Left renal cortex interstitium (tissue), 4 donors: Measurements from ENCODE around the gene TMEM201. TPM values are rescaled to one million over a fixed set of nuclear protein-coding genes. Genes with fewer than 3 reads are reported as not detected.

Source experiments
- DNase-seq, 4 donors: peaks; one replicate each; pipeline ENCODE4 v3.0.0-alpha.2; 2013; ENCODE audit warnings: low read depth in 4 of 4, low spot score in 2 of 4, missing footprints in 1 of 4
- polyA plus RNA-seq, 4 donors: library from polyadenylated mRNA; unstranded; fragments of 120-200 nt; gene quantifications; one replicate each; pipeline ENCODE4 v1.2.1, GENCODE V29; 2013; ENCODE audit not compliant: insufficient read length in 4 of 4

TMEM201 gene
- polyA plus RNA-seq, 4 donors = 11.6 to 25.1 (median 20.8) TPM

DNA sequence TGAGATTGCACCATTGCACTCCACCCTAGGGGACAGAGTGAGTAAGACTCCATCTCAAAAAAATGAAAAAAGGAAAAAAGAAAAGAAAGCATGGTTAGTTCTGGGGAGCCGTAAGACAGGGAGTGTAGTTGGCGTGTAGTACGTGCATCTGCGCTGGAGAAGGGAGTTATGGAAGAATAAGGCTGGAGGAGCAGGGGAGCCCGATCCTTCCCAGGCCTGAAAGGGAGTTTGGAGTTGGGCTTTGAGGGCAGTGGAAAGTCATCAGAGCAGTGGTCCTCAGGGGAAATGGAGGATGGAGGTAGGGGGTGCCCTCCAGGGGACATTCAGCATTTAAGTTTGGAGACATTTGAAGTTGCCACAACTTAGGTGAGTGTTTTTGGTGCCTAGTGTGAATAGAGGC, 11.3 kb upstream of the TMEM201 start:
- DNase-seq = no peak

GRCh38 chr1:9580942-9581341, 7.8 kb upstream of the TMEM201 start:
- no peak for DNase-seq

DNA sequence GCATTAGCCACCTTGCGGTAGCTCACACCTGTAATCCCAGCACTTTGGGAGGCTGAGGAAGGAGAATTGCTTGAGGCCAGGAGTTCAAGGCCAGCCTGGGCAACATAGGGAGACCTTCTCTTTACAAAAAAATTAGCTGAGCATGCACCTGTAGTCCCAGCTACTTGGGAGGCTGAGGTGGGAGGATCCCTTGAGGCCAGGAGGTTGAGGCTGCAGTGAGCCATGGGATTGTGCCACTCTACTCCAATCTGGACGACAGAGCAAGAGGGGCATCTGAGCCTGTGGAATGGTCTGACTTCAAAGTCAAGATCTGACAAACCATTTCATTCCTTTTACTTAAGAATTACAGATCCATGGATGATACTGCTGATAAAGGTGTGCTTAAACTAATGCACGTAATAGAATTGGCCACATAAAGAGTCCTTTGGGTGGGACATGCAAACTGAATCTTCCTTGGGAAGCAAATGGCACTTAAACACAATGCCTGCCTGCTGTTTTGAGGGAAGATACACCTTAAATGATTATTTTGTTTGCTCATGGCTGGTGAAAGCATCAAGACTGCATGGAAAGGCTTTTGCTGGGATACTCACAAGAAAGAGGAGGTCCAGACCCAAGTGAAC, 2.5 kb upstream of the TMEM201 start:
- no peak for DNase-seq

- no peak for DNase-seq
Observed at GRCh38 chr1:9589144-9589718, 520 bp downstream of the TMEM201 start.

GRCh38 chr1:9589719-9590157, 1.0 kb downstream of the TMEM201 start:
- DNase-seq = no peak

DNA sequence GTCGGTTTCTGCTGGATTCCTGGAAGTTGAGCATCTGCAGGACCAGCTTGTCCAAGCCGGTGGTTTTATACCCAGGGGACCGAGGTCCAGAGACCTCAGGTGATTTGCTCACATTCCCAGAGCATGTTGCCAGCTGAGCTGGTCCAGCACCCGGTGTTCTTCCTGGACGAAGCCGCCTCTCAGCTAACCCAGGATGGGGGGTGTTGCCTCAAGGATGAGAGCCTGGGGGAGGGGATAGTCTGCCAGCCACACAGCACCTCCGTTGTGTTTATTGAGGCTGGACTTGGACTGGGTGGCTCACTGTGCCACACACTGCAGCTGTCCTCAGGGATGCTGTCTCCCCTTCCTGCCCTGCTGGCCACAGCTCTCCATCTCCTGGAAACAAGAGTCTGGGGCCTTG, 1.5 kb downstream of the TMEM201 start:
- no peak for DNase-seq

GRCh38 chr1:9590945-9591668, 2.4 kb downstream of the TMEM201 start:
- DNase-seq = no peak

GRCh38 chr1:9591669-9592509, 3.2 kb downstream of the TMEM201 start:
- no peak for DNase-seq

GRCh38 chr1:9592510-9593075, 3.9 kb downstream of the TMEM201 start:
- DNase-seq = no peak

DNA sequence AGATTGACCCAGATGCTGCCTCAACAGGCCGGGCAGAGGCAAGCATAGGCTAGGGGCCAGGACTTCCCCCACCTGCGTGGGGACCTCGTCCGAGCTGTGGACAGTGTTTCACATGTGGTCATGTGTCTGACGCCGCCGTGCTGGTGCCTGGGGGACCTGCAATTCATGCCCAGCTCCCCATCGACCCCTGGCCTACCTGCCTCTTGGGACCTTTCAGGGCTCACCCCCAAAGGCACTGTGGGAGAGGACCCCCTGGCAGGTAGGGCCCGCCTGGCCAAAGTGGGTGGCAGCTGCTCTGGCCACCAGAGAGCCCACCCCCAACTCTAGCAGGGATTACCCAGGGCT, 4.4 kb downstream of the TMEM201 start:
- DNase-seq = no peak

GRCh38 chr1:9593492-9594465, 5.1 kb downstream of the TMEM201 start:
- peak in 2 of 4 donors; percentile 76 to 82 for DNase-seq

GRCh38 chr1:9594471-9595155, 5.9 kb downstream of the TMEM201 start:
- no peak for DNase-seq

- DNase-seq = no peak
Observed at GRCh38 chr1:9595156-9595967, 6.7 kb downstream of the TMEM201 start.

DNA sequence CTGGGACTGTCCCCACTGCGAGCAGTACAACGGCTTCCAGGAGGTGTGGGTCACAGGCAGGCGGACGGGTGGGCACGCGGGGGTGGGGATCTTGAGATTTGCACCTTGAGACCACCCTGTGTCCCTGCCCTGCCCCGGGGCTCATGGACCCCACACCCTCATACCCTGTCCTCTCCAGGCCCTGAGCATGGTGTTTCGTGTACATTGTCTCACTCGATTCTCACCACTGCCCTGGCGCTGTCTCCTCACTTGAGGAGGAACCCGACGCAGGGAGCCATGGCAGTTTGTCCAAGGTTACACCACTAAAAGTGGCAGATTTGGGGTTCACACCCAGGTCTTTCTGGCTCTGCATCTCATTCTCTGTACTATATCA, 7.2 kb downstream of the TMEM201 start:
- DNase-seq = no peak

DNA sequence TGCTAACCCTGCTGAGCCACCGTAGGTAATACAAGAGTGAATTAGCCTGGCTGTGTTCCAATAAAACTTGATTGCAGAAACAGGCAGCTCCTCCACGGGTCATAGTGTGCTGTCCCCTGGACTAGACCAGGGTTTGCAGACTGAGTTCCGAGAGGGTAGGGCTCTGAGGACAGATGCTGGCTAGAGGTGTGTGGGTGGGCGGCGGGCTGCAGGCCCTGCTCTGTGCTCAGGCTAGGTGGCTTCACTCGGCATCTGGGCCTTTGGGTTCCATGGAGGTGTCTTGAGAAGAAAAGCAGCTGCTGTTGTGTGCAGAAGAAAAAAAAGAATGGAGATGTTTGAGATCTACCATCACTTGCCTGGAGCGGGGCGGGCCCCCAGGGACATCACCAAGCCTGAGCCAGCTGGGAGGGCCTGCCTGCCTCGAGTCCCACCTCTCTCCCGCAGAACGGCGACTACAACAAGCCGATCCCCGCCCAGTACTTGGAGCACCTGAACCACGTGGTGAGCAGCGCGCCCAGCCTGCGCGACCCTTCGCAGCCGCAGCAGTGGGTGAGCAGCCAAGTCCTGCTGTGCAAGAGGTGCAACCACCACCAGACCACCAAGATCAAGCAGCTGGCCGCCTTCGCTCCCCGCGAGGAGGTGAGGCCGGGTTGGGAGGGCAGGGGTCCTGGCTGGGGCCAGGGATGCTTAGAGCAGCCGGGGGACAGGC, 7.9 kb downstream of the TMEM201 start:
- DNase-seq = no peak

DNA sequence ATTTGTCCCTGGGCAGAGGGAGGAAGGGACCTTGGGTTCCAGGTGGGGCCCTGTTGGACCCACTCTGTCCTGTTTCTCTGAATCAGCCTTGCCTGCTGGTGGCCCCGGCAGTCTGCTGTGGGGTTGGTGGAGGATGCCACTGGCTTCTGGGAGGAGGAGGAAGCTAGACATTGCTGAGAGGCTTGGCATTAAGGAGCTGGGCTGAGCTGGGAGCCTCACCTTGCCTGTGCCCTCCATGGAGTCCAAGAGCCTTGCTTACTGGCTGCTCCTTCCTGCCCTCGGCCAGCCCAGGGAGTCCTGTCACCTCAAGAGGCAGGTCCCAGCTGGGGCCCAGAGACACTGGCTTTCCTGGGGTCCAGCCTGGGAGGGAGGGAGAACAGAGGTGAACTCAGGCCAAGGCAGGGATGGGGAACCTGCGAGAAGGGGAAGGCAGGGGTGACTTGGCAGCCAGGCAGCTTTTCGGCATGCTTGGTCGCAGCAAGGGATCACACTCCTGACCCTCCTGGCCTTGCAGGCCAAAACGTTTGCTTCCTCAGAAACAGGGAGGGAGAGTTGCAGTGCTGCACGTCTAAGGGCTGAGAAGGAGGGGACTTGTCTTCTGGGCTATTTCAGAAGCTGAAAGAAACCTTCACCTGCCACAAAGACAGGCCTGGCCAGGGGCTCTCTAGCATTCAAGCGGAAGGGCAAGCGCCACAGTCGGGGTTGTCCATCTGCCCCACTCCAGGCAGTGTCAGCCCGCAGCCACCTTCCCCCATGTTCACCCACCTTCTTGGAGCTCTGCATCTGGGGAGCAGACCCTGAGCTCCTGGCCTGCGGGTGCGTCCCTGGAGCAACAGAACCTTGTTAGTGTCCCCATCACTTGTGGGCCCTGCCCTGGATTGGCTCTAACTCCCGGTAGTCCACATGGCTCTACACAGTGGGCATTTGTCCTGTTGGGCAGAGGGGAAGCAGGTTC, 8.9 kb downstream of the TMEM201 start:
- DNase-seq = no peak

DNA sequence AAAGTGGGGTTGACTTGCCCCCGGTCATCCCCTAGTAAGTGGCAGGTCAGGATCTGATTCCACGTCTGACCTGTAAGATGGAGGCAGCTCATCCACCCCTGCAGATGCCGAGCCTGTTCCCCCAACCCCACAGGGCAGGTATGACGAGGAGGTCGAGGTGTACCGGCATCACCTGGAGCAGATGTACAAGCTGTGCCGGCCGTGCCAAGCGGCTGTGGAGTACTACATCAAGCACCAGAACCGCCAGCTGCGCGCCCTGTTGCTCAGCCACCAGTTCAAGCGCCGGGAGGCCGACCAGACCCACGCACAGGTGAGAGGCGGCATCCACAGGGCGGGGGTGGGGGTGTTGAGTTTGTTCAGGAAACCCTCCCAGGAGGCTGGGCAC, 9.6 kb downstream of the TMEM201 start:
- DNase-seq = no peak
